Measurements from ENCODE around the gene SAMMSON.

DNA sequence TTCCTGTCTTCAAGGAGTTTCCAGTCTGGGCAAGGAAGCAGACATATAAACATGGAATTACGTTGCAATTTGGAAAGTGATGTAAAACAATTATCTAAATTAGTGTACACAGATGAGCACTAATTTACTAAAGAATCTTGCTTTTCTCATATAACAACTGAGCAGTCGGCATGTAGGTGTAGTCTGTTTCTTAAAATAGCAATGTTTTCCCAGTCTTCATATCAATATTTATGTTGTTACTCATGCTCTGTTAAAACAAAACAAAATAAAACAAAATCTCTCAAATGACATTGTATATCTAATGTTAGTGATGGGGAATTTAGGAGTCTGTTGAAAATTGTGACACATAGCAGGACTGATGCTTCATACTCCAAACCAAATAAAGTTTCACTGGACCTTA, 75.6 kb downstream of the SAMMSON start:
- TF ChIP-seq POLR2A (IDR thresholded peaks at IDR 0.05; ENCODE audit: low read length) (no peak), GATA1 (IDR thresholded peaks at IDR 0.05; ENCODE audit: low read depth, low read length) (no peak)
